ENCODE results near the gene PRDM13. TPM values are rescaled to one million over a fixed set of nuclear protein-coding genes. Genes with fewer than 3 reads are reported as not detected.

The PRDM13 gene
- polyA plus RNA-seq, 1 donor (not counting 4 experiments of a cell fraction or from before 2014, with no cell fraction given): not detected

- no peak for FAIRE-seq
- Histone ChIP-seq H3K4me3 (ENCODE audit: control insufficient read depth in 2 of 3, extremely low read depth in 1 of 3, insufficient read depth in 2 of 3, low read depth in 1 of 3, low read length in 3 of 3) (no peak overlapping the region), H2AFZ (ENCODE audit: control insufficient read depth, low read length) (no peak overlapping the region), H4K20me1 (ENCODE audit: control insufficient read depth, extremely low read depth, insufficient read depth, low read length) (peaks cover 4% of the 10 kb centered on the region), H3K36me3 (ENCODE audit: control insufficient read depth in 2 of 2, extremely low read depth in 1 of 2, insufficient read depth in 2 of 2, low read length in 2 of 2) (no peaks in the 10 kb centered on the region), H3K9me3 (ENCODE audit: control insufficient read depth, low read depth, low read length) (no peaks in the 10 kb centered on the region), H3K9me1 (ENCODE audit: control insufficient read depth, extremely low read depth, insufficient read depth, low read length) (no peaks in the 10 kb centered on the region), H3K79me2 (ENCODE audit: control insufficient read depth, insufficient read depth, low read length) (no peaks in the 10 kb centered on the region), H3K4me2 (ENCODE audit: control insufficient read depth, extremely low read depth, insufficient read depth, low read depth, low read length) (no peak overlapping the region), H3K27ac (ENCODE audit: control insufficient read depth, insufficient read depth, low read length) (no peak overlapping the region), H3K27me3 (ENCODE audit: control insufficient read depth, extremely low read depth, insufficient read depth, low read length) (peaks cover 100% of the 10 kb centered on the region), H3K4me1 (ENCODE audit: control insufficient read depth, extremely low read depth, insufficient read depth, low read length) (peaks cover 6% of the 10 kb centered on the region), H3K9ac (ENCODE audit: control insufficient read depth, extremely low read depth, insufficient read depth, low read length) (no peak overlapping the region)
- dilution Hi-C loops (cut with MboI; ENCODE audit: extremely low pct_ligation_motif_present, low sequenced_read_pairs): no loop called here
- no peak for DNase-seq (ENCODE audit: low read depth, low spot score)
- TF ChIP-seq, protein P1, sequence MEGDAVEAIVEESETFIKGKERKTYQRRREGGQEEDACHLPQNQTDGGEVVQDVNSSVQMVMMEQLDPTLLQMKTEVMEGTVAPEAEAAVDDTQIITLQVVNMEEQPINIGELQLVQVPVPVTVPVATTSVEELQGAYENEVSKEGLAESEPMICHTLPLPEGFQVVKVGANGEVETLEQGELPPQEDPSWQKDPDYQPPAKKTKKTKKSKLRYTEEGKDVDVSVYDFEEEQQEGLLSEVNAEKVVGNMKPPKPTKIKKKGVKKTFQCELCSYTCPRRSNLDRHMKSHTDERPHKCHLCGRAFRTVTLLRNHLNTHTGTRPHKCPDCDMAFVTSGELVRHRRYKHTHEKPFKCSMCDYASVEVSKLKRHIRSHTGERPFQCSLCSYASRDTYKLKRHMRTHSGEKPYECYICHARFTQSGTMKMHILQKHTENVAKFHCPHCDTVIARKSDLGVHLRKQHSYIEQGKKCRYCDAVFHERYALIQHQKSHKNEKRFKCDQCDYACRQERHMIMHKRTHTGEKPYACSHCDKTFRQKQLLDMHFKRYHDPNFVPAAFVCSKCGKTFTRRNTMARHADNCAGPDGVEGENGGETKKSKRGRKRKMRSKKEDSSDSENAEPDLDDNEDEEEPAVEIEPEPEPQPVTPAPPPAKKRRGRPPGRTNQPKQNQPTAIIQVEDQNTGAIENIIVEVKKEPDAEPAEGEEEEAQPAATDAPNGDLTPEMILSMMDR (optimal IDR thresholded peaks at IDR 0.05 in 1 of 3, IDR thresholded peaks at IDR 0.05 in 1 of 3, conservative IDR thresholded peaks at IDR 0.05 in 1 of 3; ENCODE audit: extremely low read depth in 1 of 3, insufficient read depth in 2 of 3, low read length in 3 of 3): no peak
- TF ChIP-seq EZH2 (IDR thresholded peaks at IDR 0.05; ENCODE audit: low read length): no peak
These were observed 550 bp upstream of the PRDM13 start for GRCh38 chr6:99605911-99606655.

DNA sequence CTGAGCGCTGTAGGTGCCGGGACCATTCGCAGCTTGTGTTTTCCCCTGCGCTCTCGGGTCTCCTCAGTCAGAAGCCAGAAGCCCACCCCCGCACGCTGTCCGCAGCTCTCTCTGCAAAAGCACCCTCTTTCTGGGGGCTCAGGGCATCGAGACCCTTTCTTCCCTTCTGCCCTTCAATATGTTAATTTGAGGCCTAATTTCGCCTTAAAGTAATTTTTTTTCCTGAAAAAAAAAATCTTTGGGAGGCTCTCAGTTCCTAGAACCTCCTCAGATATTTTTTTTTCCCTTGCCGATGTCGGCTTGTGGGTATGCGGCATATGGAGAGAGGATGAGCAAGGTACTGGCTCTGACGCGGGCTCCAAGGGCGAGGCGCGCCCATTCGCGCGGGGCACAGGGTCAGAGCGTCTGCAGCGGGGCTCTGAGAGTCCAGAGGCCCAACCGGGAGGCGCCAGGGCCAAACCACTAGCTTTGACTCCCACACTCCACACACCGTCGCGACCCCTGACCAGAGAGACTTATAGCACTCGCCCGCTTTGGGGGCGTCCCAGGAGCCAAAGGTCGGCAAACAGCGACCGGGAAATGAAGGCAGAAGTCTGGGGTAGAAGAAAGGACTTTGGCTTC, 893 bp downstream of the PRDM13 start:
- no peak for DNase-seq (ENCODE audit: low read depth, low spot score)
- no peak for FAIRE-seq
- dilution Hi-C loops (cut with MboI; ENCODE audit: extremely low pct_ligation_motif_present, low sequenced_read_pairs): no loop called here

More for the DNA sequence above, 893 bp downstream of the PRDM13 start:
- no peaks in the 10 kb centered on the region for H3K79me2 ChIP-seq (ENCODE audit: control insufficient read depth, insufficient read depth, low read length)
- H4K20me1 ChIP-seq (ENCODE audit: control insufficient read depth, extremely low read depth, insufficient read depth, low read length): peaks cover 4% of the 10 kb centered on the region
- no peak overlapping the region for H2AFZ ChIP-seq (ENCODE audit: control insufficient read depth, low read length)
- no peak overlapping the region for H3K4me3 ChIP-seq (ENCODE audit: control insufficient read depth in 2 of 3, extremely low read depth in 1 of 3, insufficient read depth in 2 of 3, low read depth in 1 of 3, low read length in 3 of 3)
- H3K27me3 ChIP-seq (ENCODE audit: control insufficient read depth, extremely low read depth, insufficient read depth, low read length): peaks cover 99% of the 10 kb centered on the region
- H3K4me2 ChIP-seq (ENCODE audit: control insufficient read depth, extremely low read depth, insufficient read depth, low read depth, low read length): no peak overlapping the region
- no peaks in the 10 kb centered on the region for H3K36me3 ChIP-seq (ENCODE audit: control insufficient read depth in 2 of 2, extremely low read depth in 1 of 2, insufficient read depth in 2 of 2, low read length in 2 of 2)
- no peak for TF ChIP-seq EZH2 (IDR thresholded peaks at IDR 0.05; ENCODE audit: low read length)
- H3K9ac ChIP-seq (ENCODE audit: control insufficient read depth, extremely low read depth, insufficient read depth, low read length): no peak overlapping the region
- H3K27ac ChIP-seq (ENCODE audit: control insufficient read depth, insufficient read depth, low read length): no peak overlapping the region
- peaks cover 6% of the 10 kb centered on the region for H3K4me1 ChIP-seq (ENCODE audit: control insufficient read depth, extremely low read depth, insufficient read depth, low read length)
- H3K9me1 ChIP-seq (ENCODE audit: control insufficient read depth, extremely low read depth, insufficient read depth, low read length): no peaks in the 10 kb centered on the region
- no peaks in the 10 kb centered on the region for H3K9me3 ChIP-seq (ENCODE audit: control insufficient read depth, low read depth, low read length)
